Mesothelial cell of epicardium (in vitro differentiated cells): ENCODE results near the gene EFCAB12. TPM values are rescaled to one million over a fixed set of nuclear protein-coding genes. Genes with fewer than 3 reads are reported as not detected.
"Not testable (repeated sequence)": the region's sequence is repeated elsewhere in the genome, so short reads cannot be mapped to it uniquely, and the experiment has no call there.

ENCODE experiments used
- DNase-seq, 2 experiments: peaks; one replicate each; pipeline ENCODE4 v3.0.0; 2021; ENCODE audit warnings: low spot score in 2 of 2; ENCODE audit not compliant: unreplicated experiment in 2 of 2
- H3K27ac Mint-ChIP-seq: 2 replicates; pipeline ENCODE4 v1.8.0; 2021; ENCODE audit warnings: mixed read lengths
- H3K27me3 Mint-ChIP-seq: 2 replicates; pipeline ENCODE4 v1.8.0; 2021; ENCODE audit warnings: low read depth, mixed read lengths
- H3K36me3 Mint-ChIP-seq: 2 replicates; pipeline ENCODE4 v1.8.0; 2021; ENCODE audit warnings: mixed read lengths
- H3K4me1 Mint-ChIP-seq: 2 replicates; pipeline ENCODE4 v1.8.0; 2021; ENCODE audit warnings: mixed read lengths
- H3K4me3 Mint-ChIP-seq: 2 replicates; pipeline ENCODE4 v1.8.0; 2021; ENCODE audit warnings: mild to moderate bottlenecking, moderate library complexity, mixed read lengths
- H3K9me3 Mint-ChIP-seq: 2 replicates; pipeline ENCODE4 v1.8.0; 2021; ENCODE audit warnings: mixed read lengths
- total RNA-seq: library from RNA; stranded (reverse); gene quantifications from 3 replicates; pipeline ENCODE4 v1.2.1, GENCODE V29; 2021
- TF ChIP-seq, protein P1 (sequence below): fragments of 200-600 bp; sonication (generic); IDR thresholded peaks from one replicate; pipeline ENCODE4 v1.5.0; 2021; ENCODE audit warnings: antibody characterized with exemption; ENCODE audit not compliant: unreplicated experiment

Gene EFCAB12
- total RNA-seq, 1 donor from 2014 or later, result 0.74 TPM

GRCh38 chr3:129415378-129415777 lies 13.1 kb downstream of the EFCAB12 start:
- Mint-ChIP-seq H3K27me3 (no peaks in the 10 kb centered on the region), H3K4me3 (no peak overlapping the region)

GRCh38 chr3:129413687-129414506 lies 14.5 kb downstream of the EFCAB12 start:
- H3K4me1 Mint-ChIP-seq, result peaks cover 27% of the 10 kb centered on the region
- no peaks in the 10 kb centered on the region for H3K36me3 Mint-ChIP-seq
- no peak for DNase-seq
- H3K4me3 Mint-ChIP-seq, result no peak overlapping the region
- no peaks in the 10 kb centered on the region for H3K9me3 Mint-ChIP-seq
- no peaks in the 10 kb centered on the region for H3K27me3 Mint-ChIP-seq
- TF ChIP-seq, protein P1, sequence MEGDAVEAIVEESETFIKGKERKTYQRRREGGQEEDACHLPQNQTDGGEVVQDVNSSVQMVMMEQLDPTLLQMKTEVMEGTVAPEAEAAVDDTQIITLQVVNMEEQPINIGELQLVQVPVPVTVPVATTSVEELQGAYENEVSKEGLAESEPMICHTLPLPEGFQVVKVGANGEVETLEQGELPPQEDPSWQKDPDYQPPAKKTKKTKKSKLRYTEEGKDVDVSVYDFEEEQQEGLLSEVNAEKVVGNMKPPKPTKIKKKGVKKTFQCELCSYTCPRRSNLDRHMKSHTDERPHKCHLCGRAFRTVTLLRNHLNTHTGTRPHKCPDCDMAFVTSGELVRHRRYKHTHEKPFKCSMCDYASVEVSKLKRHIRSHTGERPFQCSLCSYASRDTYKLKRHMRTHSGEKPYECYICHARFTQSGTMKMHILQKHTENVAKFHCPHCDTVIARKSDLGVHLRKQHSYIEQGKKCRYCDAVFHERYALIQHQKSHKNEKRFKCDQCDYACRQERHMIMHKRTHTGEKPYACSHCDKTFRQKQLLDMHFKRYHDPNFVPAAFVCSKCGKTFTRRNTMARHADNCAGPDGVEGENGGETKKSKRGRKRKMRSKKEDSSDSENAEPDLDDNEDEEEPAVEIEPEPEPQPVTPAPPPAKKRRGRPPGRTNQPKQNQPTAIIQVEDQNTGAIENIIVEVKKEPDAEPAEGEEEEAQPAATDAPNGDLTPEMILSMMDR, result no peak
- peak overlapping the region; percentile 94 for H3K27ac Mint-ChIP-seq

More at GRCh38 chr3:129415378-129415777, 13.1 kb downstream of the EFCAB12 start:
- no peak overlapping the region for H3K27ac Mint-ChIP-seq
- H3K36me3 Mint-ChIP-seq, result no peaks in the 10 kb centered on the region
- no peaks in the 10 kb centered on the region for H3K9me3 Mint-ChIP-seq
- TF ChIP-seq, protein P1, result no peak
- DNase-seq, result no peak
- H3K4me1 Mint-ChIP-seq, result peaks cover 24% of the 10 kb centered on the region

GRCh38 chr3:129413238-129413637 lies 15.2 kb downstream of the EFCAB12 start:
- Mint-ChIP-seq H3K4me1 (peaks cover 27% of the 10 kb centered on the region), H3K27ac (peak overlapping the region; percentile 94)
- not testable (repeated sequence) for H3K27me3 Mint-ChIP-seq, H3K36me3 Mint-ChIP-seq, H3K9me3 Mint-ChIP-seq, H3K4me3 Mint-ChIP-seq, DNase-seq

GRCh38 chr3:129412542-129413198 lies 15.8 kb downstream of the EFCAB12 start:
- peaks cover 27% of the 10 kb centered on the region for H3K4me1 Mint-ChIP-seq
- peak overlapping the region; percentile 94 for H3K27ac Mint-ChIP-seq
- no peak overlapping the region for H3K4me3 Mint-ChIP-seq
- H3K36me3 Mint-ChIP-seq, result no peaks in the 10 kb centered on the region
- no peaks in the 10 kb centered on the region for H3K27me3 Mint-ChIP-seq
- no peaks in the 10 kb centered on the region for H3K9me3 Mint-ChIP-seq
- DNase-seq, result no peak
- TF ChIP-seq, protein P1, result no peak

DNA sequence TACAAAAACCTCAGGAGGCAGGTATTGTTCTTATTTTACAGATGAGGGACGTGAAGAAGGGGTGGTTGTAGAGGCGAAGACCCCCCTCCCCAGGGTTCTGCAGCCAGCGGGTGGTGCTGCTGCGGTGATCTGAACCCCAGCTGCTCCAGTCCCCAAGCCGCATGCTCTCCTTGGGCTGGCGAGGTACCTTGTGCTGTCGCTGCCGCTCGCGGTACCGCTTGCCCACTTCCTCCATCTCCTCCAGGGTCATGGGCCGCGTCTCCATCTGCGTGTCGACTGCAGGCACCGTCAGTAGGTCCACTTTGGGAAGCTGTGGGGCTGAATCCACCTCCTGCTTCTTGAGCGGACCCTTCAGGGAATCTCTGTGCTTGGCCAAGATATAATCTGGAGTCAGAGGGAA lies 17.5 kb downstream of the EFCAB12 start:
- no peak overlapping the region for H3K27ac Mint-ChIP-seq
- TF ChIP-seq, protein P1, result no peak
- H3K4me3 Mint-ChIP-seq, result no peak overlapping the region
- no peak for DNase-seq
- H3K36me3 Mint-ChIP-seq, result no peaks in the 10 kb centered on the region
- peaks cover 27% of the 10 kb centered on the region for H3K4me1 Mint-ChIP-seq
- no peaks in the 10 kb centered on the region for H3K9me3 Mint-ChIP-seq
- no peaks in the 10 kb centered on the region for H3K27me3 Mint-ChIP-seq

GRCh38 chr3:129409541-129409940 lies 18.9 kb downstream of the EFCAB12 start:
- Mint-ChIP-seq H3K4me1 (peaks cover 27% of the 10 kb centered on the region), H3K36me3 (no peaks in the 10 kb centered on the region), H3K27me3 (no peaks in the 10 kb centered on the region), H3K27ac (peak overlapping the region; percentile 27), H3K4me3 (no peak overlapping the region), H3K9me3 (no peaks in the 10 kb centered on the region)
- TF ChIP-seq, protein P1, result no peak
- DNase-seq, result no peak
